NCI-H82 (cell line): ENCODE data around the gene CAMK4.
A peak's percentile ranks its signal among the peaks of the same experiment; 100 is the strongest.

ENCODE experiments used
- DNase-seq: peaks from one replicate; lab custom pipeline; 2025; lab: John Stamatoyannopoulos, UW

The CAMK4 gene

GRCh38 chr5:111229221-111229835 lies 5.1 kb downstream of the CAMK4 start:
- no peak for DNase-seq

- no peak for DNase-seq
These were observed 6.0 kb downstream of the CAMK4 start for GRCh38 chr5:111229871-111230810.

GRCh38 chr5:111231119-111231518 lies 6.9 kb downstream of the CAMK4 start:
- no peak for DNase-seq

- no peak for DNase-seq
These were observed 8.3 kb downstream of the CAMK4 start for GRCh38 chr5:111232311-111233051.

GRCh38 chr5:111233052-111233374 lies 8.8 kb downstream of the CAMK4 start:
- DNase-seq = no peak

GRCh38 chr5:111234125-111234524 lies 9.9 kb downstream of the CAMK4 start:
- no peak for DNase-seq

- no peak for DNase-seq
These were observed 11.5 kb downstream of the CAMK4 start for GRCh38 chr5:111235635-111236034.

GRCh38 chr5:111236348-111236747 lies 12.2 kb downstream of the CAMK4 start:
- no peak for DNase-seq

- DNase-seq = no peak
These were observed 12.8 kb downstream of the CAMK4 start for GRCh38 chr5:111236995-111237394.

GRCh38 chr5:111237470-111237869 lies 13.3 kb downstream of the CAMK4 start:
- no peak for DNase-seq

GRCh38 chr5:111238431-111239225 lies 14.4 kb downstream of the CAMK4 start:
- DNase-seq = no peak

GRCh38 chr5:111241696-111242095 lies 17.5 kb downstream of the CAMK4 start:
- DNase-seq = no peak

GRCh38 chr5:111242606-111243005 lies 18.4 kb downstream of the CAMK4 start:
- no peak for DNase-seq

- DNase-seq = no peak
These were observed 19.1 kb downstream of the CAMK4 start for GRCh38 chr5:111243318-111243717.

- no peak for DNase-seq
These were observed 21.5 kb downstream of the CAMK4 start for GRCh38 chr5:111245654-111246053.

- no peak for DNase-seq
These were observed 22.3 kb downstream of the CAMK4 start for GRCh38 chr5:111246459-111246858.

GRCh38 chr5:111248571-111248970 lies 24.4 kb downstream of the CAMK4 start:
- peak; percentile 58 for DNase-seq

- DNase-seq = no peak
These were observed 27.7 kb downstream of the CAMK4 start for GRCh38 chr5:111251921-111252320.

- DNase-seq = no peak
These were observed 28.8 kb downstream of the CAMK4 start for GRCh38 chr5:111252799-111253545.

GRCh38 chr5:111254613-111255012 lies 30.4 kb downstream of the CAMK4 start:
- DNase-seq = no peak

GRCh38 chr5:111255169-111255568 lies 31.0 kb downstream of the CAMK4 start:
- no peak for DNase-seq
